ENCODE data around the gene RALB. TPM values are rescaled to one million over a fixed set of nuclear protein-coding genes. Genes with fewer than 3 reads are reported as not detected.

Gene RALB
- total and polyA plus RNA-seq, 2 experiments from 2014 or later = 15.2 to 17.4 TPM

DNA sequence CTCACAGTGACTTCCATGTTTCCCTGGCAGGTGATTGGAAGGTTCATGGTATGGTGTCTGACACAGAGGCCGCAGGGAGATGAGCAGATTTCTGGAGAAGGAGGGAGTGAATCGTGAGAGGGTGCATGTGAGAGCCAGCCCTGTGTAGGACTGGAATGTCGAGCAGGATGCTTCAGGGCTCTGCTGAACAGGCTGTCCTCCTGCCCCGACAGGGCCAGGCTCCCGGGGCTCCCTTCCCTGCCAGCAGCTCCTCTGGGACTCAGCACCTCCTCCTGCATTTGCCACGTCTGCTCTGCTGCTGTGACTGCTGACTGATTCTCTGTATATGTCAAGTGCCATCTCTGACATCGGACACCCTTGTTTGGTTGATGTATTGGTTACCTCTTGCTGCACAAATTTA is 54.8 kb downstream of the RALB start:
- H3K27ac Mint-ChIP-seq = no peak overlapping the region
- Histone ChIP-seq H3K27me3 (ENCODE audit: insufficient read depth) (peaks cover 34% of the 10 kb centered on the region), H3K4me1 (ENCODE audit: insufficient read depth) (no peaks in the 10 kb centered on the region; the same call in 1 of the 2 replicates), H3K79me2 (replicated peaks; ENCODE audit: insufficient read depth) (no peaks in the 10 kb centered on the region), H3K4me3 (no peak overlapping the region), H2AFZ (no peak overlapping the region), H3K36me3 (ENCODE audit: insufficient read depth) (no peaks in the 10 kb centered on the region), H4K20me1 (replicated peaks; ENCODE audit: insufficient read depth) (peaks cover 4% of the 10 kb centered on the region), H3K9me2 (ENCODE audit: insufficient read depth) (no peaks in the 10 kb centered on the region), H3K4me2 (no peak overlapping the region), H3K27ac (ENCODE audit: low read depth) (no peak overlapping the region), H3F3A (replicated peaks; ENCODE audit: low read depth) (no peaks in the 10 kb centered on the region)
- H3K9me3 Mint-ChIP-seq = no peaks in the 10 kb centered on the region; the same call in 2 of the 3 replicates
- no peak overlapping the region for H3K4me3 Mint-ChIP-seq
- H3K4me1 Mint-ChIP-seq = peaks cover 8% of the 10 kb centered on the region; the same call in 2 of the 3 replicates
- no peaks in the 10 kb centered on the region for H3K36me3 Mint-ChIP-seq (ENCODE audit: low read depth)
- no peak for ATAC-seq
- TF ChIP-seq STAT1 (IDR thresholded peaks at IDR 0.05; ENCODE audit: unreplicated experiment) = no peak
- no peak for TF ChIP-seq JUNB (IDR thresholded peaks at IDR 0.05; ENCODE audit: unreplicated experiment)
- TF ChIP-seq CREB1 (CRISPR knock-in tag; IDR thresholded peaks at IDR 0.05; ENCODE audit: low read depth) = no peak
- TF ChIP-seq ZNF331 (CRISPR knock-in tag; IDR thresholded peaks at IDR 0.05; ENCODE audit: low read depth) = no peak
- no peak for TF ChIP-seq ZNF114 (CRISPR knock-in tag; IDR thresholded peaks at IDR 0.05)
- TF ChIP-seq POLR2AphosphoS5 (IDR thresholded peaks at IDR 0.05; ENCODE audit: low read depth) = no peak
- TF ChIP-seq, protein P1, sequence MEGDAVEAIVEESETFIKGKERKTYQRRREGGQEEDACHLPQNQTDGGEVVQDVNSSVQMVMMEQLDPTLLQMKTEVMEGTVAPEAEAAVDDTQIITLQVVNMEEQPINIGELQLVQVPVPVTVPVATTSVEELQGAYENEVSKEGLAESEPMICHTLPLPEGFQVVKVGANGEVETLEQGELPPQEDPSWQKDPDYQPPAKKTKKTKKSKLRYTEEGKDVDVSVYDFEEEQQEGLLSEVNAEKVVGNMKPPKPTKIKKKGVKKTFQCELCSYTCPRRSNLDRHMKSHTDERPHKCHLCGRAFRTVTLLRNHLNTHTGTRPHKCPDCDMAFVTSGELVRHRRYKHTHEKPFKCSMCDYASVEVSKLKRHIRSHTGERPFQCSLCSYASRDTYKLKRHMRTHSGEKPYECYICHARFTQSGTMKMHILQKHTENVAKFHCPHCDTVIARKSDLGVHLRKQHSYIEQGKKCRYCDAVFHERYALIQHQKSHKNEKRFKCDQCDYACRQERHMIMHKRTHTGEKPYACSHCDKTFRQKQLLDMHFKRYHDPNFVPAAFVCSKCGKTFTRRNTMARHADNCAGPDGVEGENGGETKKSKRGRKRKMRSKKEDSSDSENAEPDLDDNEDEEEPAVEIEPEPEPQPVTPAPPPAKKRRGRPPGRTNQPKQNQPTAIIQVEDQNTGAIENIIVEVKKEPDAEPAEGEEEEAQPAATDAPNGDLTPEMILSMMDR (conservative IDR thresholded peaks at IDR 0.05; ENCODE audit: low read depth in 2 of 2) = no peak
- TF ChIP-seq EZH2phosphoT487 (IDR thresholded peaks at IDR 0.05; ENCODE audit: unreplicated experiment) = no peak
- no peak for TF ChIP-seq ZNF462 (CRISPR knock-in tag; IDR thresholded peaks at IDR 0.05)
- TF ChIP-seq EZH2 (IDR thresholded peaks at IDR 0.05; ENCODE audit: low read depth, unreplicated experiment) = no peak
- no peak for TF ChIP-seq NANOG (IDR thresholded peaks at IDR 0.05; ENCODE audit: borderline replicate concordance)
- TF ChIP-seq, protein P2, sequence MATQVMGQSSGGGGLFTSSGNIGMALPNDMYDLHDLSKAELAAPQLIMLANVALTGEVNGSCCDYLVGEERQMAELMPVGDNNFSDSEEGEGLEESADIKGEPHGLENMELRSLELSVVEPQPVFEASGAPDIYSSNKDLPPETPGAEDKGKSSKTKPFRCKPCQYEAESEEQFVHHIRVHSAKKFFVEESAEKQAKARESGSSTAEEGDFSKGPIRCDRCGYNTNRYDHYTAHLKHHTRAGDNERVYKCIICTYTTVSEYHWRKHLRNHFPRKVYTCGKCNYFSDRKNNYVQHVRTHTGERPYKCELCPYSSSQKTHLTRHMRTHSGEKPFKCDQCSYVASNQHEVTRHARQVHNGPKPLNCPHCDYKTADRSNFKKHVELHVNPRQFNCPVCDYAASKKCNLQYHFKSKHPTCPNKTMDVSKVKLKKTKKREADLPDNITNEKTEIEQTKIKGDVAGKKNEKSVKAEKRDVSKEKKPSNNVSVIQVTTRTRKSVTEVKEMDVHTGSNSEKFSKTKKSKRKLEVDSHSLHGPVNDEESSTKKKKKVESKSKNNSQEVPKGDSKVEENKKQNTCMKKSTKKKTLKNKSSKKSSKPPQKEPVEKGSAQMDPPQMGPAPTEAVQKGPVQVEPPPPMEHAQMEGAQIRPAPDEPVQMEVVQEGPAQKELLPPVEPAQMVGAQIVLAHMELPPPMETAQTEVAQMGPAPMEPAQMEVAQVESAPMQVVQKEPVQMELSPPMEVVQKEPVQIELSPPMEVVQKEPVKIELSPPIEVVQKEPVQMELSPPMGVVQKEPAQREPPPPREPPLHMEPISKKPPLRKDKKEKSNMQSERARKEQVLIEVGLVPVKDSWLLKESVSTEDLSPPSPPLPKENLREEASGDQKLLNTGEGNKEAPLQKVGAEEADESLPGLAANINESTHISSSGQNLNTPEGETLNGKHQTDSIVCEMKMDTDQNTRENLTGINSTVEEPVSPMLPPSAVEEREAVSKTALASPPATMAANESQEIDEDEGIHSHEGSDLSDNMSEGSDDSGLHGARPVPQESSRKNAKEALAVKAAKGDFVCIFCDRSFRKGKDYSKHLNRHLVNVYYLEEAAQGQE (IDR thresholded peaks at IDR 0.05; ENCODE audit: unreplicated experiment) = no peak
- TF ChIP-seq ETS1 (IDR thresholded peaks at IDR 0.05) = no peak
- H3K27me3 Mint-ChIP-seq (ENCODE audit: insufficient read depth, low read depth, poor library complexity) = peaks cover 38% of the 10 kb centered on the region
- DNase-seq (ENCODE audit: low spot score) = no peak

All from GM23338 (cell line).